Right ventricle myocardium inferior (tissue), 1 donor: ENCODE results near the gene SPRTN. TPM values are rescaled to one million over a fixed set of nuclear protein-coding genes. Genes with fewer than 3 reads are reported as not detected.
"Not testable (repeated sequence)": the region's sequence is repeated elsewhere in the genome, so short reads cannot be mapped to it uniquely, and the experiment has no call there.

ENCODE experiments used
- ATAC-seq: fragments of 200-7000 bp; cut with Tn5 transposase; one replicate; pipeline ENCODE4 v1.9.1; 2020; ENCODE audit warnings: mild to moderate bottlenecking, moderate library complexity
- DNase-seq: peaks from one replicate; pipeline ENCODE4 v3.0.0; 2021; ENCODE audit errors: missing footprints
- intact Hi-C: fragments of 100-400 bp; cut with DNase I; formaldehyde crosslinking; loops from one replicate; pipeline ENCODE4 v1.11.0; 2022
- total RNA-seq: library from RNA; stranded (reverse); fragmentation: NEBNext Ultra II Directional; extraction: Animal tissue kit (Norgen Biotek cat#: 25700); gene quantifications from one replicate; pipeline ENCODE4 v1.2.1, GENCODE V29; 2021
- donor health status: DM: no; HTN: yes; CAD: no; lungs with severe emphysema.

The SPRTN gene
- total RNA-seq, 1 donor from 2014 or later, result 6.5 TPM

DNA sequence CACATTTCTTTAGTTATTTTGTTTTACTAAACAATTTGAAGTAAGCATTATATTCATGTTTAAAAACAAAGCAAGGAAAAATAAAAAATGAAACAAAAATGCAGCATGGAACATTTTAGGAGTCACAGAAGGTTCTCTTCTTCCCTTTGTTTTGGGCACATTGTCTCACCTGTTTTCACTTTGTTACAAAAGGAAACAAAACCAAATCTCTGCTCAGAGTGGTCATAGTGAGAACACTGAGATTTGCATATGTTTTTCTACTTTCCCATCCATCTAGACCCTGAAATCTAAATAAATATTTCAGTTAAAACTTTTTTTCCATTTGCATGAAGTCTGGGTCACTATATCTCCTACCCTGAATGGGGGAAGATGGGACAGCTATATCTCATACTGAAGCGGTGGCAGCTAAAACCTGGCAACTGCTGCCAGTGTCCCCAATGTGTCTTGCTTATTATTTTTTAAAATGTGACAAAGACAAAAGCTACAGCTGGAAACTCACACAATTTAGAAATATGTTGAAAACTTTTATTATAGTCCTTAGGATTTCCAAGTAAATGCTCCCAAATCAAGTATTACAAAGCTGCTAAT, 3.9 kb upstream of the SPRTN start:
- intact Hi-C loops, result no loop called here
- ATAC-seq (no peak), DNase-seq (no peak)

- DNase-seq, result no peak
- intact Hi-C loops, result no loop called here
- ATAC-seq, result no peak
Measured at GRCh38 chr1:231334952-231335351, 3.1 kb upstream of the SPRTN start.

GRCh38 chr1:231335663-231336602, 2.2 kb upstream of the SPRTN start:
- no peak for ATAC-seq

GRCh38 chr1:231337043-231337471, 1.0 kb upstream of the SPRTN start:
- ATAC-seq, result no peak
- intact Hi-C loops, result loop anchor here (1.0 to 2.0 kb wide), 2 partner anchors 58 to 96 kb away; partner anchors contain the start of gene GNPAT
- DNase-seq, result no peak

More at GRCh38 chr1:231335663-231336602, 2.2 kb upstream of the SPRTN start:
- intact Hi-C loops, result loop anchor here (2.0 kb wide), 1 partner anchor 57 kb away; no protein-coding TSS in a partner anchor
- no peak for DNase-seq

GRCh38 chr1:231337472-231338269, 422 bp upstream of the SPRTN start, which contains the start of gene EXOC8:
Gene EXOC8 (minus strand): TSS chr1:231337852. CDS start chr1:231337745, 107 bp downstream.
- intact Hi-C loops, result loop anchor here (1.0 to 2.0 kb wide), 2 partner anchors 59 to 96 kb away; partner anchors contain the start of gene GNPAT
- ATAC-seq (peak; percentile 97), DNase-seq (peak; percentile 95)

DNA sequence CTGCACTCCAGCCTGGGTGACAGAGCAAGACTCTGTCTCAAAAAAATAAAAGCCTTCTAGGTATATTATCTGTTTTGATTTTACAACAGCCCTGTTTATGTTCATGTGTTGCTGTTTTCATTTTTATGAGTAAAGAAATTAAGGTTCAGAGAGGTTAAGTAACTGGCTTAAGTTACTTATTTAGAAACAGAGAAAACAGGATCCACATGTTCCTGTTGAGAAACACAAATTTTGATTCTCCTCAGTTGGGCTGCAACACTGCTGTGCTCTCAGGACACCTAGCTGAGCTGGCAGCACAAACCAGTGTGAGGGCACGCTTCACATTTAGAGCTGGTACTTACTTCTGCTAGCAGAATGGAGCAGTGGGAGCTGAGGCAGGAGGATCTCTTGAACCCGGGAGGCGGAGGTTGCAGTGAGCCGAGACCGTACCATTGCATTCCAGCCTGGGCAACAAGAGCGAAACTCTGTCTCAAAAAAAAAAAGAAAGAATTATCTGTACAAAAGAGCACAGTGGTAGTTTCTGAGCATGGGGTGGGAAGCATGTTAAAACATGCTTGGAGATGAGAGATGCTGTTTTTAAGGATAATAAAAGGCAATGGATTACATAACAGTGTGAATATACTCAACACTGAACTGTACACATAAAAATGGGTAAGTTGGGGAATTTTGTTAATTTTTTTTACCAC, 2.4 kb downstream of the SPRTN start:
- ATAC-seq (no peak), DNase-seq (no peak)
- intact Hi-C loops, result no loop called here

- ATAC-seq (no peak), DNase-seq (no peak)
- intact Hi-C loops, result no loop called here
Measured at GRCh38 chr1:231347961-231348360, 9.9 kb downstream of the SPRTN start.

- ATAC-seq (no peak), DNase-seq (no peak)
- intact Hi-C loops, result no loop called here
Measured at GRCh38 chr1:231348442-231348841, 10.3 kb downstream of the SPRTN start.

- ATAC-seq, DNase-seq, intact Hi-C loops: not testable (repeated sequence)
Measured at GRCh38 chr1:231348856-231349255, 10.8 kb downstream of the SPRTN start.

GRCh38 chr1:231351816-231352215, 13.7 kb downstream of the SPRTN start:
- ATAC-seq (no peak), DNase-seq (no peak)
- intact Hi-C loops, result no loop called here

DNA sequence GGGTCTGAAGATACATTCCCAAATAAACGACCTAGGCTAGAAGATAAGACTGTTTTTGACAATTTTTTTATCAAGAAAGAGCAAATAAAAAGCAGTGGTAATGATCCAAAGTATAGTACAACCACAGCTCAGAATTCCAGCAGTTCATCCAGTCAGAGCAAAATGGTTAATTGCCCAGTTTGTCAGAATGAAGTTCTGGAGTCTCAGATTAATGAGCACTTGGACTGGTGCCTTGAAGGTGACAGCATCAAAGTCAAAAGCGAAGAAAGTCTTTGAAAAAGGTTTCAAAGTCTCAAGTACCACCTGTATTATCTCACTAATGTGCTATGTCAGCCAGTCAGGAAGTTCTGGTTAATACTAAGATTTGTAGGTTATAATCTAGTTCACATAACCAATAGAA, 15.0 kb downstream of the SPRTN start:
- DNase-seq (no peak), ATAC-seq (no peak)
- intact Hi-C loops, result no loop called here

GRCh38 chr1:231354330-231355020, 16.4 kb downstream of the SPRTN start:
- no peak for ATAC-seq
- intact Hi-C loops, result loop anchor here (5.0 kb wide), 1 partner anchor 173 kb away; the partner anchor contains the start of gene TSNAX
- no peak for DNase-seq

- DNase-seq (no peak), ATAC-seq (no peak)
- intact Hi-C loops, result loop anchor here (5.0 kb wide), 1 partner anchor 172 kb away; the partner anchor contains the start of gene TSNAX
Measured at GRCh38 chr1:231355171-231355570, 17.1 kb downstream of the SPRTN start.

- ATAC-seq, result no peak
- no peak for DNase-seq
- intact Hi-C loops, result loop anchor here (5.0 kb wide), 1 partner anchor 170 kb away; the partner anchor contains the start of gene TSNAX
Measured at GRCh38 chr1:231357187-231357772, 19.2 kb downstream of the SPRTN start.

DNA sequence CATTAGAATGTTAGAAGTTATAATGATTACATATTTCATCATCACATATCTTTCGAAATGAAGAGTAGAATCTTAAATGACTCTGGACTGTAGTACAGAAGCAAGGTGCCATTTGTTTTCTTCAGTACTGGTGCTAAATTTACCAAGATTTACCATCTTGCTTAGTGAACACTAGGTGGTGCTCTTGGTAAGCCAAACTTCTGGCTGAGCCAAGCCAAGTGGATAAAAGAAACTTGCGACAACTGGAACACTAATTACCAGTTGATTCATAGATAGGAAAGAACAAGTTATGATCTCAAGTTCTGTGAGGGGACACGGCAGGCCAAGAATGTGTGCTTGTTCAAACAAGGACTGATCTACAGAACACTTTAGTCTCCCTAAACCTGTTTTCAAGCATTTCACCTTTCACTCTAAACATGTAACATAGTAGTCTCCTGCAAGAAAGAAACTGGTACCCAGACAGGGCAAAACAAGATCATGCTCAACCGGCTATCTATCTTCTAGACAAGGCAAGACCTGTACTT, 19.8 kb downstream of the SPRTN start:
- ATAC-seq, result peak; percentile 72
- intact Hi-C loops, result loop anchor here (1.0 to 5.0 kb wide), 3 partner anchors 63 to 232 kb away; partner anchors contain the start of gene TSNAX
- DNase-seq, result no peak

- DNase-seq (no peak), ATAC-seq (peak; percentile 73)
- intact Hi-C loops, result loop anchor here (2.0 to 5.0 kb wide), 2 partner anchors 62 to 168 kb away; partner anchors contain the start of gene TSNAX
Measured at GRCh38 chr1:231359113-231359512, 21.0 kb downstream of the SPRTN start.

DNA sequence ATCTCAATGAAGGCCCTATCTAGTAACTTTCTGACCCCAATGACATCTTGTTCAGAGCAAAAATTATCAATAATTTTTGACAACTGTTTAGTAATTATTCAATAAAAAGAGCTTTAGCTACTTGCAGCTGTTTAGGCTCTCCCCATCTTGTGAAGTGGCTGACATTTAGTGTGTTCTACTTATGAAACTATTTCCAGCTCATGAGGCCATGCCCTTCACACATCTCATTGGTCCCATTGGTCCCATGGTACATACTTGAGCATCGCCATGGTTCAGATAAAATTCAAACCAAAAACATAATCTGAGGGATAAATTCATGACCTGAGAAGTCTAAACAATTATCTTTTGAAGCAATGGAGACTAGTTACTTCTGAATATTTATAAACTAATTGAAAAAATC, 24.2 kb downstream of the SPRTN start:
- ATAC-seq (peak; percentile 42), DNase-seq (no peak)
- intact Hi-C loops, result no loop called here
